CD14-positive monocyte (primary cell): ENCODE measurements around the gene PGM2L1. TPM values are rescaled to one million over a fixed set of nuclear protein-coding genes. Genes with fewer than 3 reads are reported as not detected.
A peak's percentile ranks its signal among the peaks of the same experiment; 100 is the strongest.

ENCODE experiments used
- DNase-seq, 3 donors: peaks; one replicate each; pipeline ENCODE4 v3.0.0-alpha.2; 2011 to 2022
- H2AFZ ChIP-seq: 2 replicates; pipeline ENCODE4 v1.6.0; 2012; ENCODE audit warnings: mild to moderate bottlenecking, low read depth, low read length, inconsistent platforms; ENCODE audit not compliant: insufficient read depth, poor library complexity, severe bottlenecking
- H3K27ac ChIP-seq, 2 donors: 1 replicate in 1 of 2; 2 replicates in 1 of 2; pipeline ENCODE4 v1.5.1; 2012 to 2013; ENCODE audit warnings: low read length in 2 of 2, control low read depth in 1 of 2, inconsistent platforms in 1 of 2, low read depth in 1 of 2, mild to moderate bottlenecking in 1 of 2
- H3K27me3 ChIP-seq, 2 donors: one replicate each; pipeline versions ENCODE4 v1.6.0 to v1.6.1; 2011 to 2013; ENCODE audit warnings: low read length in 2 of 2; ENCODE audit not compliant: control insufficient read depth in 2 of 2, insufficient read depth in 2 of 2
- H3K36me3 ChIP-seq, 2 donors: replicated peaks in 1 of 2; 1 replicate in 1 of 2; 2 replicates in 1 of 2; pipeline versions ENCODE4 v1.5.1 to v1.6.1; 2012 to 2013; ENCODE audit warnings: low read length in 2 of 2, control low read depth in 1 of 2, inconsistent platforms in 1 of 2, mild to moderate bottlenecking in 1 of 2; ENCODE audit not compliant: insufficient read depth in 2 of 2, control insufficient read depth in 1 of 2
- H3K4me1 ChIP-seq, 2 donors: 1 replicate in 1 of 2; 2 replicates in 1 of 2; pipeline versions ENCODE4 v1.5.1 to v1.6.1; 2012 to 2013; ENCODE audit warnings: low read length in 2 of 2, control low read depth in 1 of 2, inconsistent platforms in 1 of 2, mild to moderate bottlenecking in 1 of 2, moderate library complexity in 1 of 2; ENCODE audit not compliant: insufficient read depth in 2 of 2, control insufficient read depth in 1 of 2
- H3K4me2 ChIP-seq: replicated peaks from 2 replicates; pipeline ENCODE3; 2012; ENCODE audit warnings: low read length, moderate library complexity, mild to moderate bottlenecking; ENCODE audit not compliant: poor library complexity, severe bottlenecking; ENCODE audit errors: extremely low read depth
- H3K4me3 ChIP-seq, 3 experiments: fragments of 200-600 bp in 1 of 3; sonication (generic) in 1 of 3; replicated peaks in 1 of 3; 1 replicate in 2 of 3; 2 replicates in 1 of 3; pipeline ENCODE4 v1.5.1; 2011 to 2013; ENCODE audit warnings: low read length in 3 of 3, mild to moderate bottlenecking in 3 of 3, control low read depth in 2 of 3, low read depth in 2 of 3, inconsistent platforms in 1 of 3, moderate library complexity in 1 of 3
- H3K79me2 ChIP-seq: 2 replicates; pipeline ENCODE4 v1.6.0; 2012; ENCODE audit warnings: mild to moderate bottlenecking, control low read depth, inconsistent platforms, low read length, moderate library complexity; ENCODE audit not compliant: insufficient read depth
- H3K9ac ChIP-seq: 2 replicates; pipeline ENCODE4 v1.6.0; 2017; ENCODE audit warnings: low read length, mild to moderate bottlenecking; ENCODE audit not compliant: insufficient read depth, poor library complexity, severe bottlenecking
- H3K9me3 ChIP-seq, 2 donors: replicated peaks in 1 of 2; 1 replicate in 1 of 2; 2 replicates in 1 of 2; pipeline versions ENCODE4 v1.5.1 to v1.6.1; 2012 to 2013; ENCODE audit warnings: low read length in 2 of 2, control low read depth in 1 of 2; ENCODE audit not compliant: control insufficient read depth in 1 of 2, insufficient read depth in 1 of 2
- H4K20me1 ChIP-seq: 2 replicates; pipeline ENCODE4 v1.6.0; 2012; ENCODE audit warnings: mild to moderate bottlenecking, low read length, control low read depth, moderate library complexity; ENCODE audit not compliant: insufficient read depth
- H3K27ac Mint-ChIP-seq, 7 donors: one replicate each; pipeline ENCODE4 v1.8.0; 2020; ENCODE audit warnings: mild to moderate bottlenecking in 7 of 7, mixed read lengths in 7 of 7, moderate library complexity in 6 of 7, inconsistent platforms in 2 of 7
- H3K27me3 Mint-ChIP-seq, 3 donors: one replicate each; pipeline ENCODE4 v1.8.0; 2021 to 2022; ENCODE audit warnings: low read depth in 3 of 3, mild to moderate bottlenecking in 3 of 3, mixed read lengths in 3 of 3, moderate library complexity in 3 of 3, inconsistent platforms in 1 of 3
- H3K36me3 Mint-ChIP-seq, 2 donors: one replicate each; pipeline ENCODE4 v1.8.0; 2020; ENCODE audit warnings: mixed read lengths in 2 of 2, inconsistent platforms in 1 of 2, mild to moderate bottlenecking in 1 of 2
- H3K4me1 Mint-ChIP-seq: one replicate; pipeline ENCODE4 v1.8.0; 2020; ENCODE audit warnings: mild to moderate bottlenecking, mixed read lengths
- H3K4me3 Mint-ChIP-seq, 2 donors: one replicate each; pipeline ENCODE4 v1.8.0; 2020; ENCODE audit warnings: mild to moderate bottlenecking in 2 of 2, mixed read lengths in 2 of 2, moderate library complexity in 1 of 2
- H3K9me3 Mint-ChIP-seq, 7 donors: one replicate each; pipeline ENCODE4 v1.8.0; 2020 to 2022; ENCODE audit warnings: mixed read lengths in 7 of 7, mild to moderate bottlenecking in 6 of 7, moderate library complexity in 6 of 7, inconsistent platforms in 2 of 7
- WGBS: methylation state at CpG from one replicate; pipeline ENCODE4 v1.1.5; 2013; ENCODE audit warnings: missing lambda C conversion rate; ENCODE audit not compliant: insufficient coverage; 5-methylcytosine and 5-hydroxymethylcytosine counted together
- intact Hi-C, 2 donors: fragments of 100-400 bp; cut with micrococcal nuclease; formaldehyde crosslinking; loops; one replicate each; pipeline versions ENCODE4 v1.15.0 to v1.15.1; 2023
- polyA plus RNA-seq, 3 donors: library from polyadenylated mRNA; depleted of rRNA in 1 of 3; unstranded in 2 of 3; stranded (reverse) in 1 of 3; fragments of 300-500 nt in 2 of 3; fragments of >200 nt in 1 of 3; fragmentation: Illumina TruSeq in 2 of 3; gene quantifications; 1 replicate in 2 of 3; 2 replicates in 1 of 3; pipeline ENCODE4 v1.2.3, GENCODE V29; 2012 to 2021
- TF ChIP-seq, protein P1 (sequence below): fragments of 200-600 bp; IDR thresholded peaks from one replicate; pipeline ENCODE4 v1.8.0; 2022; ENCODE audit warnings: antibody characterized with exemption, mild to moderate bottlenecking

The PGM2L1 gene
- polyA plus RNA-seq, 3 donors, result 0.25 to 0.81 (median 0.62) TPM

DNA sequence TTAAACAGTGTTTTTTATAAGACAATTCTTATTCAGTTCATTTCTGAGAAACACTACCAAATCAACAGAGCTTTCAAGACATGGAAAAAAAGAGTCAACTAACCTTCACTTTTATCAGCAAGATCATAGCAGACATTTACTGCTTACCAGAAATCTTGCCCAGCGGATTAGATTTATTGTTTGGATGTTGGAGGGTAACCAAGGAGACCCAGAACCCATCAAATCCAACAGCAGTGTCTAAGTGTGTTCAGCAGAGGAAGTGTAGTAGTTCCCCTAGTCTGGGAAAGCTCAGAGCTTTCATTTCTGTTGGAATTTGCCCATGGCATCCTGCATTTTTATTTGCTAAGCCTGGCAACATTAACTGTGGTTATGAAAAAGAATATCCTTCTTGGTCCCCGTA lies 2.4 kb upstream of the PGM2L1 start:
- H2AFZ ChIP-seq, result no peak overlapping the region
- no peak overlapping the region for H3K27ac ChIP-seq
- DNase-seq, result no peak
- WGBS, result no CpG with 5 or more reads among the region's 2 CpGs
- no peak overlapping the region for H3K9ac ChIP-seq
- Mint-ChIP-seq H3K36me3 (no peaks in the 10 kb centered on the region), H3K27ac (no peak overlapping the region), H3K9me3 (no peaks in the 10 kb centered on the region), H3K4me3 (no peak overlapping the region), H3K4me1 (peaks cover 16% of the 10 kb centered on the region), H3K27me3 (peaks cover 0 to 2% (median 0%) of the 10 kb centered on the region in 3 donors)
- no peaks in the 10 kb centered on the region for H3K79me2 ChIP-seq
- intact Hi-C loops, result no loop called here
- no peaks in the 10 kb centered on the region for H3K9me3 ChIP-seq
- H3K4me1 ChIP-seq, result peaks cover 10 to 13% of the 10 kb centered on the region in 2 donors
- no peak overlapping the region for H3K4me2 ChIP-seq
- H3K27me3 ChIP-seq, result no peaks in the 10 kb centered on the region
- no peaks in the 10 kb centered on the region for H3K36me3 ChIP-seq
- TF ChIP-seq, protein P1, sequence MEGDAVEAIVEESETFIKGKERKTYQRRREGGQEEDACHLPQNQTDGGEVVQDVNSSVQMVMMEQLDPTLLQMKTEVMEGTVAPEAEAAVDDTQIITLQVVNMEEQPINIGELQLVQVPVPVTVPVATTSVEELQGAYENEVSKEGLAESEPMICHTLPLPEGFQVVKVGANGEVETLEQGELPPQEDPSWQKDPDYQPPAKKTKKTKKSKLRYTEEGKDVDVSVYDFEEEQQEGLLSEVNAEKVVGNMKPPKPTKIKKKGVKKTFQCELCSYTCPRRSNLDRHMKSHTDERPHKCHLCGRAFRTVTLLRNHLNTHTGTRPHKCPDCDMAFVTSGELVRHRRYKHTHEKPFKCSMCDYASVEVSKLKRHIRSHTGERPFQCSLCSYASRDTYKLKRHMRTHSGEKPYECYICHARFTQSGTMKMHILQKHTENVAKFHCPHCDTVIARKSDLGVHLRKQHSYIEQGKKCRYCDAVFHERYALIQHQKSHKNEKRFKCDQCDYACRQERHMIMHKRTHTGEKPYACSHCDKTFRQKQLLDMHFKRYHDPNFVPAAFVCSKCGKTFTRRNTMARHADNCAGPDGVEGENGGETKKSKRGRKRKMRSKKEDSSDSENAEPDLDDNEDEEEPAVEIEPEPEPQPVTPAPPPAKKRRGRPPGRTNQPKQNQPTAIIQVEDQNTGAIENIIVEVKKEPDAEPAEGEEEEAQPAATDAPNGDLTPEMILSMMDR, result no peak
- H4K20me1 ChIP-seq, result no peaks in the 10 kb centered on the region
- no peak overlapping the region for H3K4me3 ChIP-seq

DNA sequence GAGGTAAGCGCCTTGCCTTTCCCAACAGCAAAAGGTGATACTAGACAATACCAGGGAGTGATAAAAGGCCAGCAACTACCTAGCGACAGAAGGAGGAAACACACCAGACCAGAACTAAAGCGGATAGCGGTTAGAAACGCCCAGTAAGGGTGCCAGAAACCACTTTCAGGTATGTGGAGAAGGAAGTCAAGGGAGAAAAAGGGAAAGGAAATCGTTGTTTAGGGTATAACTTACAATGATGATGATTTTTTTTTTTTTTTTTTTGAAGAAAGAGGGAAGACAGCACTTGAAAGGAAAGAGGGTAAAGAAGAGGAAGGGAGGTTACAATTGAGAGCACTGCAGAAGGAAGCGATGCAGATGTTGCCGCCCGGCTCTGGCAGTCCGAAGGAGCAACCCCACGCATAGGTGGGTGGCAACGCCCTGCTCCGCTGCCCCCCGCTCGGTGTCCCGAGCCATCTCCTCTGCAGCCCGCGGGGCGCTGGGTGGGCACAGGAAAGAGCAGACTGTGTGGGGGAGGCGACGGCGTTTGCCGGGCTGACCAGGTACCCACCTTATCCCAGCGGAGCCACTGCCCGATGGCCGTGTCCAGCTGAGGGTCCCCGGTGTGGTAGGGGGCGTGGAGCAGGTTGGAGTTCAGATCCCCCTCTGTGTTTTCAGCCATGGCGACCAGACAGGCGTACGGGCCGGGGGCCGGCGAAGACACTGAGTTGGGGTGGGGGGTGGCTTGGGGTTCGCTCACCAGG lies 561 bp downstream of the PGM2L1 start:
- Histone ChIP-seq H3K36me3 (no peaks in the 10 kb centered on the region), H3K9me3 (no peaks in the 10 kb centered on the region), H3K4me3 (peak overlapping the region; percentile 59 to 94 (median 89)), H3K9ac (peak overlapping the region; percentile 63), H3K4me1 (peaks cover 10 to 13% of the 10 kb centered on the region in 2 donors), H3K4me2 (peak overlapping the region; percentile 100), H3K79me2 (no peaks in the 10 kb centered on the region), H4K20me1 (no peaks in the 10 kb centered on the region), H3K27me3 (no peaks in the 10 kb centered on the region), H2AFZ (peak overlapping the region; percentile 96), H3K27ac (peak overlapping the region; percentile 12 to 79)
- WGBS, result under 1% methylated on average over 32 of the region's 35 CpGs
- Mint-ChIP-seq H3K4me3 (peak overlapping the region; percentile 88 to 92), H3K27ac (peak overlapping the region in 5 of 7 donors; percentile 40 to 79 (median 72)), H3K4me1 (peaks cover 12% of the 10 kb centered on the region), H3K9me3 (no peaks in the 10 kb centered on the region), H3K36me3 (no peaks in the 10 kb centered on the region), H3K27me3 (peaks cover 0 to 2% (median 0%) of the 10 kb centered on the region in 3 donors)
- DNase-seq, result peak; percentile 6 to 29 (median 15)
- intact Hi-C loops, result loop anchor here (5.0 to 10.0 kb wide), 2 partner anchors 65 to 177 kb away; no protein-coding TSS in a partner anchor
- TF ChIP-seq, protein P1, result no peak
